HG02943 (cell line): ENCODE results near the gene PRDM15.

Experiments
- ATAC-seq: cut with Tn5 transposase; IDR thresholded peaks from one replicate; pipeline ENCODE4 v1.9.1; 2021; ENCODE audit warnings: mild to moderate bottlenecking, low read depth, moderate library complexity; ENCODE audit not compliant: unreplicated experiment

PRDM15 gene

DNA sequence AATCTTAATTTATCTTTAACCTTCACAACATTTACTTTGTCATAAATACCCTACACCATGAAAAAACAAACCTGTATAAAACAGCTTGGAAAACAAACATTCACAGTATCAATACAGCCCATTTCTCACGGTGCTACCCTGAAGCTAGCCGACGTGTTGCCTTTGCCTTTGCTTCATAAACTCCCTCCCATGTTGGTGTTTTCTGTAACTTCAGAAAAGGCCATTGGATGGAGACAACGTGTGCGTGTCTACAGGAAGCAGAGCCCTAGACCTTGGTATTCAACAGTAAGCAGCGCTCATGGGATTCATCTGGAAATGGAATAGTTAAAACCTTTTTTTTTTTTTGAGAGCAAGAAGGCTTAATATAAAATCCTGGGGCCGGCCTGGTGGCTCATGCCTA, 7.2 kb upstream of the PRDM15 start:
- ATAC-seq: no peak

DNA sequence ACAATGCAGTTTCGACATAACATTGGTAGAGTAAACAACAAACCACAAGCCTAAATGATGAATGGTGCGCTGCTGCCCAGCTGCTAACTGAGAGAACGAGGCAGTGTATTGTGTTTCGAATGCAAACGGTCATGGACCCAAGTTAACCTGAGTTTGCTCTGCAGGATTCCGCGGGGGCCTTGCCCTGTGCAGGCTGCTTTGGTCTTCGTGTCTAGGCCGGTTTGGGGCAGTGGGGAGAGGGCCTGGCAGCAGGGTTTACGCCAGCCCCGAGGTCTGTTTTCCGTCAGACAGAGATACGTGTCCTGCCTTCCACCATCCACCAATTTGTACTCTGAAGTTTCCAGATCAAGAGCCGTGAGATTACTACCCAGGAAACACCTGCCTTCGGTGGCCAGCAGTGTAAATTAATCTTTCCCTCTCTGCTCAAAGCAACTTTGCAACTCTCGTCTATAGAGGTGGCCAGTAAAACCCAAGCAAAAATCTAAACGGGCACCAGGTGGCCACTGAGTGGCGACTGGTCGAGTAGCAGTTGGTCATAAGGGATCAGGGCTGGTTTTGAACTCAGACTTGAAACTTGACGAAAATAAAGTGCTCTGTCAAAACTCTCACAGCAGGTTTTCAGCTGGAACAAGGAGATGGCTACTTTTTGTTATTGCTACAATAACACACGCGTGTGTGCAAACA, 6.3 kb upstream of the PRDM15 start:
- ATAC-seq: no peak

DNA sequence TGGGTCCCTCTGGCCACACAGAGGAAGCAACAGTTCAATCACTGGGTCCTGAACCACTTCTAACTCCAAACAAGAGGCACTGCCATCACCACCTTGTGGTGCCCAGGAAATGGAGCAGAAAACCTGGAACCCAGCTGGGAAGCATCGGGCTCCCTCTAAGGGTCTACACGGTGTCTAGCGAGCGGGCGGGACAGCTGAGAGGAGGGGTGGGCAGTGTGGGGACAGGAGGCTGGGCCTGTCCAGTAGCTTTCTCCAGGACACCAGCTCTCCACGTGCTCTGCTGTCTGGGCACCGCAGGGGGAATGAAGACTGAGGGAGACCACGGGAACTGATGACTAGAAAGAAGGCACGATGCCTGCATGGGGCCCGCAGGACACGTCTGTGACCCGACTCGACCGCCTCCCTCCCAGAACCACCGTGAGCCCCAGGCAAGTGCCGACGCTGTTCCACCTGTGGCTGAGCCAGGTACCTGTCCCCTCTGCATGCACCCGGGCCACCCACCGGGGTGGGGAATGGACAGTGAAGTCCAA, 5.4 kb upstream of the PRDM15 start:
- ATAC-seq: no peak

DNA sequence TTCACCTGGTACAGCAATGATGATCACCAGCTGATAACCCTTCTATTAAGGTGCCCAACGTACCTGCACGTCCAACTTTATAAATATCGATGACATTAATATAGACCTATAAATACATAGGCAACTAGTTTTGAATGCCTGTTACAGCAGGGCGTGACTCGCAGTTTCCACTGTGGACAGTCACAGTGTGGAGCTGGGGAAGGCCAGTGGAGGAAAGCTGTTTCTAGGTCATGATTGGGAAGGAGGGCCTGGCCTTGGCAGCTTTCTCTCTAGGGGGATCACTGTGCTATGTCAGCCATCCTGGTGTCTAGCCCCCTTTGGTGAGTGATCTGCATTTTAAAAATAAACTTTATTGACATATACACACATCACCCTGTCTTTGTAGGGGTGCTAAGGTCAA, 4.4 kb upstream of the PRDM15 start:
- ATAC-seq: no peak

DNA sequence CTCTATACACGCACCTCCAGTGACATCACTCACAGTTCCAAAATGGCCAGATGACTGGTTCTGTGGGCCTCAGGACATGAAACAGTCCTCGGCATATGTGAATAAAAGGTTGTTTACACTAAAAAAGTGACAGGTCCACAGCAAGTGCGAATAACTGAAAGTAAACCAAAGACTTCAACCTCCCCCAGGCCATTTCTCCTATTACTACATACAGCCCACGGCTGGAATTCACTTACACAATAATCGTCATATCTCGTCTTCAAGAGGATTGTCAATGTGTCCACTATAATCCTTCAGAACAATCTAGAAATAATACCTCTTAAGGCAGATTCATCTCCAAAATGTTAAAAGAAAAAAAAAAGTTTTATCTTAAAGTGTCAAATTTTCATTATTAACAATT, 1.9 kb upstream of the PRDM15 start:
- ATAC-seq: no peak

DNA sequence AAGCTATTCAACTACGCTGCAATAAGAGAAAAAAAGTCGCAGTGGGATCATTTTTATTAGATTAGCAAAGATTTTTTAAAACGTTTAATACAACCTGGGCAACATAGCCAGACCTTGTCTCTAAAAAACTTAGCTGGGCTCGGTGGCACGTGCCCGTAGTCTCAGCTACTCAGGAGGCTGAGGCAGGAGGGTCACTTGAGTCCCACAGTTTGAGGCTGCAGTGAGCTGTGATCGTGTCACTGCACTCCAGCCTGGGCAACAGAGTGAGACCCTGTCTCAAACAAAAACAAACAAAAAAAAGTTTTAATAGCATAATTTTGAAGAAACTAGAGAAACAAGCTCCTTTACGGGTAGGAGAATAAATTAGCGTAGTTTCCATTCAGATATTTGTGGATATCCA, 1.0 kb upstream of the PRDM15 start:
- no peak for ATAC-seq

DNA sequence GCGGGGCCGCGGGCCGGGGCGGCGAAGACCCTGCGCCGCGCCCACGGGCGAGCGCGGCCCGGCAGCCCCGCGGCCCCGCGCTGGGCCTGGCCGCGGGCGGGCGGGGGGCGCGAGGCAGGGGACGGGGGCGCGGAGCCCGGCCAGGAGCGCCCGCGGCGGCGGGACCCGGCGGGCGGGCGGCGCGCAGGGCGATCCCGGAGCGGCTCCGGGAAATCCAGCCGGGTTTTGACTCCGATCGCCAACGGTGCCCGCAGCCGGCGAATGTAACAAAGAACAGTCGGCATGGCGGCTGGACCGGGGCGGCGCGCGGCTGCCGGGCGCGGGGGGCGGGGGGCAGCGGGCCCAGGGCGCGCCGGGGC, 334 bp downstream of the PRDM15 start:
- ATAC-seq: peak; percentile 43

DNA sequence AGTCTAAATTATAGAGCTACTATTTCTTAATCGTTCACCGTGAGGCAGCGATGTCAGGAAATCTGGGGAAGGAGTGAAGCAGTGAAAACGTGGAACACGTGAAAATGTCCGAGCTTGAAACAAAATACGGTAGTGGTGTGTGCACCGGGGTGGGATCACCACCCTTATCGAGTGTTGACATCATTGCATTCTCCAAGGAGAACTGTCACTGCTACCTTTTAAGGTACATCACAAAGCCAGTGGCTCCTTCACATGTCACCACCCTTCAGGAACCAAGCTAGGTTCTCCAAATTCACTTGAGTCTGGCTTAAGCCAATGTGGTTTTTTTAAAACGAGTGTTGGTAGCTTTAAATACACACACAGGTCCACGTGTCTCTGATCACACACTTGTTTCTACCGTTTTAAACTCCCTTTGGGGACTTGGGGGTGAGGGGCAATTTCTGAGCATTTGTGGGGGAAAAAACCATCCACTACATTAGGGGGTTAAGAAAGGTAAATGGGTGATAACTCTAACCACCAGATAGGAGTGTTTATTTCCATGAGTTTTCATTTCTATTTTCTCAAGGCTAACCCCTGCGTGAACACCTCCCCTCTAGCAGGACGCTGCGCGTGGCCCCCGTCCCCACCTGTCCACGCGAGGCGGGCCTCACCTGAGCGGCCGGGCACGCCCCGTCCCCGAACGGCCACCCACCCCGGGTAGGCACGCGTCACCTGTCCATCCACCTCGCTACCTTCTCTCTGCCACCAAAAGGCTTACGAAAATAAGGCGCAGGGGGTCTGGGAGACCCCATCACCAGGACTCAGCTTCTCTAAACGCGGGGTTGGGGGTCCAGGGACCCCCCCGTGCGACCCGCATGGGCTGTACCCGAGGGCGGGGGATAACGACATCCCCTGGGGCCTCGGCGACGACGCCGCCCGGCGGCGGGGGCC, 978 bp downstream of the PRDM15 start:
- no peak for ATAC-seq

DNA sequence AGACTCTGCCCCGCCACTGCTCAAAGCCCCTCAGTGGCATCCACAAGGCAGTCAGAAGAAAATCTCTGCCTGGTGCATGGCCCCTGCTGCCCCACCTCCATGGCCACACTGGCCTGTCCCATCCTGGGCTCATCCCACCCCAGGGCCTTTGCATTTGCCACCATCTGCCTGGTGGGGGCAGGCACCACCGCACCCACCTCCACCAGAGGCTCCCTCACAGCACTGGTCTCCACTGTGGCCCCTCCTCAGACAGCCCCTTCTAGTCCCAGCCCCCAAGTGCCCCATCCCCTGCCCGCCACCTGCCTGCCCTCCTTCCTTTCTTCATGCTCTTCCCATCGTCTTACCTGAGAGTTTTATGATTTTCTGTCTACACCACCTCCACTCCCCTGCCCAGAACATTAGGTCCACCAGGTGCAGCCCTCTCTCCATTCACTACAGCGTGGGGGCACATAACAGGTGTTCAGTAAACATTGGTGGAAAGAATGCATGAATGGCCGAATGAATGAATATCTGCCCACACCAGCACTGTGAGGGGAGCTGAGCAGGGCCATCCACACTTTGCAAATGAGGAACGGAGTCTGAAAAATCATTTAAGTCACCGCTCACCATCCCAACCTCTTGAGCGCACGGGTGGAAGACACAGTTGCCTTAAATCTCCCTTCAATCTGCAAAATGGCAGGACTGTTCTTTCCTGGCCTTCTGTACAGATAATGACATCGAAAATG, 2.1 kb downstream of the PRDM15 start:
- no peak for ATAC-seq

DNA sequence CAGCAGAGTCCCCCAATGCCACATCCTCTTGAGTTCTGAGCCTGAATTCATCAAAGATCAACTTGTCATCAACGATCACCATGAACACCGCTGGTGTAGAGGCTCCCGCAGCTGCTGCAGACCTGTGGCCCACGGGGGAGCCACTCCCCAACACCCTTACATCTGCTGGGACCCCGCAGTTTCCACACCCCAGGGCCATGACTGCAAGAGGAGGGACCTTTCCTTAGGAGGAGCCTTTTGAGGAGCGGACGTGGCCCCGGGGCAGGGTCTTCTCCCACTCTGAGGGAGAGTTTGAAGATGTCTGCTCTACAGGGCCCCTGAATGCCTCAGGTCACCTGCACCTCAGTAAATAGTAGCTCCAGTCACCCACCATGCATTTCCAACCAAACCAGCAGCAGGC, 2.7 kb downstream of the PRDM15 start:
- ATAC-seq: no peak

DNA sequence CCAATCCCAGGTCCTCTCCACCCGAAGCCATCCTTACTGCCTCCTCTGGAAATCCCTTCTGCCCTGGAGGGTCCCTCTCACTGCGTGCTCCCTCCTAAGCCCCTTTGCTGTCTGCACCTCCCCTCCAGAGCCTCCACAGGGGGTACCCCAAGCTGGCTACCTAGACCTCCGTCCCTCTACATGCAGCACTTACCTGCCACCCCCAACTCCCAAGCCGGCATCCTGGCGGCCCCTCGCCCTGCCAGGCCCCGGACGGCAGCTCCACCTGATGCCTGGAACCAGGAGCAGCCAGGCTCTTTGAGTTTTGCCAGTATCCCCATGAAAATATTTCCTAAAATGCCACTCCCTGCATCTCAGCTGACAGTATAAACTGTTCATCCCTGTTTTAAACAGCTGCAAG, 4.1 kb downstream of the PRDM15 start:
- no peak for ATAC-seq

DNA sequence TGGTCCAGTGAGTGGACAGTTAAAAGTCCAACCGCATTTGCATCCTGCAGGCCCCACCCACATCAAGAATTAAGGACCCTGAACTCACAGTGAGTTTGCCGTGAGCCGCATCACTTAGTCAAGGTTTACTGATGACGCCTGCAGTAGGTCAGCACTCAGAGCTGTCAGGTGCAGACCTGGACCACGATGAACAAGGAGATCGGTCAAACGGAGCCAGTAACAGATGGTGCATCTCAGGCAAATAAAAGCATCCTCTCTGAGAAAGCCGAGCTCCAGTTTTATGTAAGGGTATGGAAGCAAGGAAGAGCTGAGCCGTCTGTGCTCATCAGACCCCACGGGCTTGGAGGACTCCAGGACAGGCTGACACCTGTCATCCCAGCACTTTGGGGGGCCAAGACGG, 4.5 kb downstream of the PRDM15 start:
- ATAC-seq: no peak

DNA sequence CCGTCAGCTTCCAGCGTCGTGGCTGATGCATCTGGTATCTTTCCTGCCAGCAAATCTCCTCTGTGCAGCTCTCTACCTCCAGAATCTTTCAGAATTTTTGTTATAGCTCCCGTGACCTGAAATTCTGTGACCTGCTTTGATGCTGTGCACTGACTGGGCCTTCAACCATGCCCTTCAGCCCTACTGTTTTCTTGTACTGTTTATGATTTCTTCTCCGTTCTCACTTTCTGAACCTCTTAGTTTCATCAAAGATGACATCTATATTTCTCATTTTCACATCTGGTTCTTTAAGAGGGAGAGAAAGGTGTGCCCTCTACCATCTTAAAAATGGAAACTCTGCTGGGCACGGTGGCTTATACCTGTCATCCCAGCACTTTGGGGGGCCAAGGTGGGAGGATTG, 5.7 kb downstream of the PRDM15 start:
- no peak for ATAC-seq

DNA sequence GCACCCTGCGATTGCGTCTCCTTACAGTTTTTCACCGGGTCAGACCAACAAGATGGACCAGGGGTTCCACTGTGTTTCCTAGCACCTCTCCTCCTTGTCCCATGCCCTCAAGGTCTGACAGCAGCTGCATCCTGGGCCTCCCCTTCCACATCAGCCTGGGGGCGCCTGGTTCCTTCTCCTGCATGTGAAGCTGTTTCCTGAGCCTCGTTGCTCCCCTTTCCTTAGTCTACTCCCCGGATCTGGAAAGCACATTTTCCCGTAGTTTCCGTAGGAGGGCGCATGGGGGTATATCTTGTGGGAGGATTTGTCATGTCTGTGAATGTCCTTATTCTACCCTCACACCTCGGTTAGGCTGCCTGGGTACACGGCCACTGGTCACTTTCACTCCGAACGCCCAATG, 6.1 kb downstream of the PRDM15 start:
- no peak for ATAC-seq

DNA sequence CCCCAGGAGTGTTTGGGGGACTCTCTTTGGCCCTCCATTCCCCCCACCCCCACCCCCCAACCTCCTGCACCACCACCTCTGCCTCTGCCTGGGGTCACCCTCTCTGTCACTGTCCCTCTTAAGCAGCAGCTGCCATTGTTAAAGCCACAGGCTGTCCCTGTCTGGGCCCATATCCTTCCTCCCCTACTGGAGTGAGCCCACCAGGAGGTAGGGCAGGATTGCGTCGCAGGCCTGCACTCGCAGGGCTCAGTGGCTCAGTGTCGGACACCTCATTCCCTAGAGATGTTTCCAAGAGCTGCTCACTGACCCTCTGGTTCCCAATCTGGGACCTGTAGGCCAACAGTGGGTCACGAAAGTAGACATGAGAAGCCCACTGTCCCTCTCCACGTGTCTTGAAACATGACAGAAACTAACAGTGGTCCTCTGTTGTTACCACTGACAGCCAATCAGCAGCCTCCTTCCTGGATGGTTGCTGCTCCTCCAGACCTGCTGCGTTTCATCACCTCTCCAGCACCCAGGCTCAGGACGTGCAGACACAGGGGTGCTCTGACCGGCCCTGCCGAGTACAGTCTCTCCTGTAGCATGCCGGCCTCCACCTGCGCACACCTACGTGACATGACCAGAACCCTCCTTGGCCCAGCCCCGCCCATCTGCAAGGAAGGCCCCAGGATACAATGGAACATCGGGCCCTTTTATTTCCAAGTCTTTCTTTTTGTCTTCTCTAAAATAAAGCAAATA, 7.7 kb downstream of the PRDM15 start:
- ATAC-seq: no peak

DNA sequence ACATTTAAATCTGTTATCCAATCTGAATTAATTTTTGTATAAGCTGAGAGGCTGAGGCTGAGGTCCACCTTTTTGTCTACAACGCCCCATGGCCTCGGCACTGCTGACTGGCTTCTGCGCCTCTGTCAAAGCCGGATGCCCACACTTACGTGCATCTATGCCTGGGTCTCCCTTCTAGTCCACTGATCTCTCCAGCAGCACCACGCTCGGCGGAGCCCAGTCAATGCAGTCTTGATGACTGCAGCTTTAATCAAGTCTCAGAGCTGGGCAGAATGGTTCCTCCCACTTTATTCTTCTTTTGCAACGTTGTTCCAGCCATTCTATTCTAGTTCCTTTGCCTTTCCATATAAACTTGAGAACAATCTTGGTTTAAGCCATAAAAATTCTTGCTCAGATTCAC, 9.4 kb downstream of the PRDM15 start:
- no peak for ATAC-seq

DNA sequence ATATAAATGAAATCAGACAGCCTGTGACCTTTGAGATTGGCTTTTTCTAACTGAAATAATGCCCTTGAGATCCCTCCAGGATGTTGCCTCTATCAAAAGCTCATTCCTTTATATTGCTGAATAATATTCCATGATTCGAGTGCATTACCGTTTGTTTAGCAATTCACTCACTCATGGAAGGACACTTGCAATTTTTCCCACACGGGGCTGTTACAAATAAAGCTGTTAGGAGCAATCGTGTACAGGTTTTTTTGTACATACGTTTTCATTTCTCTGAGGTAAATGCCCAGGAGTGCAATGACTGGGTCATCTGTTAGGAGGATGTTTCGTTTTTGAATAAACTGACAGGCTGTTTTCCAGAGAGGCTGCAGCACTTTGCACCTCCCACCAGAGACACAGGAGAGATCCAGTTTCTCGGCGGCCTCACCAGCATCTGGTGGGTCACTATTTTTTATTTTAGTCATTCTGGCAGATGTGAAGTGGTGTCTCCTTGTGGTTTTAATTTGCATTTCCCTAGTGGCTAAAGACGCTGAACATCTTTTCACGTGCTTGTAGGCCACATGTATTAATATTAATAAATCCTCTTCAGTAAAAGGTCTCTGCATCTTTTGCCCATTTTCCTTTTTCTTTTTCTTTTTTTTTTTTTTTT, 11.0 kb downstream of the PRDM15 start:
- peak; percentile 71 for ATAC-seq

DNA sequence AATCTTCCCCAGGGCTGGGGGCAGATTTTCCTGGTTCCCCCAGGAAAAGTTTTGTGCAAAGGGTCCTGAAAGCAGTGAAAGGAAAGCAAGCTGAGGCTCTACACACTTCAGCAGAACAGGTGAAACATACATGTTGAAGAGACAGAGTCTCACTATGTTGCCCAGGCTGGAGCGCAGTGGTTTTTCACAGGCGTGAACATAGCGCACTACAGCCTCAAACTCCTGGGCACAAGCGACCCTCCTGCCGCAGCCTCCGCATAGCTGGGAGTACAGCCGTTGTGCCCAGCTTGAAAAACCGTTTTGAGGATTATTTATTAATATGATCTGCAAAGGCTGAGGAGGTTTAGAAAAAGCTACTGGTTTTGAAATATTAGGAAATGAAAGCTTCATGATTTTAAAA, 11.8 kb downstream of the PRDM15 start:
- ATAC-seq: no peak

DNA sequence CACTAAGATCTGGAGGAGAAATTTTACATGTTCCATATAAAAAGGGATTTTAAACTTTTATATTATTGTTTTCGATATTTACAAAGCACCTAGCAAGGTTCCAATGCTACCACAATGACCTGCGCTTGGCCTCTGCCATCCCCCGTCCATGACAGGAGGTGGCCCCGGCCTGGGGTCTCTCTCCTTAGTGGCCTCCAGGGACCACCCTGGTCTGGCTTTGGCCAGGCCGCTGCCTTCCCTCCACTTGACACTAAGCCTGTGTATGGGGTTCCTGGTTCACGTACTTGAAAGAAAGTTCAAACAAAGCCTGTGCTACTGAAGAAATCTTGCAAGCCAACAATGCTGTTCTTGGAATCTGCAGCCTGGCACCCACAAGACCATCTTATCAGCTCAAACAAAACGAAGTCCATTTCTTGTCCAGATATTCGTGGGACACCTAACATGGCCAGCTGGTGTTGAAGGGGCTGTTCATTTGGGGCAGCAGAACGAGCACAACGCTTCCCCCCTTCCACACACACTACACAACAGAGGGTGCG, 12.8 kb downstream of the PRDM15 start:
- ATAC-seq: no peak
